IMR-90 (cell line): ENCODE data around the gene INF2. TPM values are rescaled to one million over a fixed set of nuclear protein-coding genes. Genes with fewer than 3 reads are reported as not detected.

ENCODE experiments used
- ATAC-seq: fragments of 200-7000 bp; cut with Tn5 transposase; 2 replicates; pipeline ENCODE4 v1.9.1; 2020; ENCODE audit warnings: low read depth, mild to moderate bottlenecking, moderate library complexity
- BruUV-seq: library from RNA; stranded (reverse); fragments of 400-500 nt; replicated peaks from 2 replicates; lab custom pipeline; 2021; lab: Mats Ljungman, UMichigan
- CTCF ChIA-PET: fragments of 300-600 bp; formaldehyde crosslinking; extraction: SDS; loops from one replicate; lab custom pipeline; 2021; ENCODE audit warnings: antibody characterized with exemption; lab: Yijun Ruan, JAX
- POLR2A ChIA-PET: fragments of 300-600 bp; sonication (Branson Sonifier 250); formaldehyde crosslinking; loops from one replicate; lab custom pipeline; 2022; ENCODE audit warnings: antibody characterized with exemption; ENCODE audit not compliant: unreplicated experiment; lab: Charles Lee
- DNase-seq: peaks from one replicate; pipeline ENCODE4 v3.0.0; 2013
- H2AFZ ChIP-seq: replicated peaks from 2 replicates; pipeline ENCODE3; 2013; ENCODE audit warnings: low read length, mild to moderate bottlenecking; ENCODE audit not compliant: poor library complexity
- H2AK5ac ChIP-seq: 2 replicates; pipeline ENCODE4 v1.6.1; 2013; ENCODE audit warnings: low read depth, low read length, inconsistent platforms
- H2AK9ac ChIP-seq: replicated peaks from 2 replicates; pipeline ENCODE3; 2013; ENCODE audit warnings: mild to moderate bottlenecking, low read depth, low read length, moderate library complexity; ENCODE audit not compliant: poor library complexity
- H2BK120ac ChIP-seq: 2 replicates; pipeline ENCODE4 v1.6.1; 2013; ENCODE audit warnings: low read depth, low read length, inconsistent platforms
- H2BK15ac ChIP-seq: 3 replicates; pipeline ENCODE4 v1.6.1; 2013; ENCODE audit warnings: low read depth, low read length, inconsistent platforms
- H2BK20ac ChIP-seq: 2 replicates; pipeline ENCODE4 v1.6.1; 2013; ENCODE audit warnings: low read depth, mild to moderate bottlenecking, inconsistent platforms, low read length, moderate library complexity
- H2BK5ac ChIP-seq: 2 replicates; pipeline ENCODE4 v1.6.1; 2013; ENCODE audit warnings: mild to moderate bottlenecking, low read depth, low read length, inconsistent platforms; ENCODE audit not compliant: poor library complexity, severe bottlenecking
- H3K14ac ChIP-seq: replicated peaks from 2 replicates; pipeline ENCODE4 v1.6.1; 2013; ENCODE audit warnings: low read depth, low read length, inconsistent platforms
- H3K18ac ChIP-seq: 2 replicates; pipeline ENCODE4 v1.6.1; 2013; ENCODE audit warnings: low read depth, low read length, control low read depth
- H3K23ac ChIP-seq: 2 replicates; pipeline ENCODE4 v1.6.1; 2013; ENCODE audit warnings: low read depth, low read length, inconsistent platforms
- H3K27ac ChIP-seq: 2 replicates; pipeline ENCODE4 v1.5.1; 2013; ENCODE audit warnings: mild to moderate bottlenecking, control low read depth, low read length; ENCODE audit not compliant: insufficient read depth
- H3K27me3 ChIP-seq: 2 replicates; pipeline ENCODE4 v1.6.1; 2013; ENCODE audit warnings: low read length; ENCODE audit not compliant: control insufficient read depth, insufficient read depth
- H3K36me3 ChIP-seq: 2 replicates; pipeline ENCODE4 v1.6.1; 2013; ENCODE audit warnings: low read length, mixed read lengths; ENCODE audit not compliant: control insufficient read depth, insufficient read depth
- H3K4ac ChIP-seq: 2 replicates; pipeline ENCODE4 v1.6.1; 2013; ENCODE audit warnings: low read depth, low read length, inconsistent platforms
- H3K4me1 ChIP-seq: 2 replicates; pipeline ENCODE4 v1.6.1; 2013; ENCODE audit warnings: low read length, mixed read lengths; ENCODE audit not compliant: control insufficient read depth, insufficient read depth
- H3K4me2 ChIP-seq: 2 replicates; pipeline ENCODE4 v1.6.1; 2013; ENCODE audit warnings: low read depth, mild to moderate bottlenecking, control low read depth, low read length, moderate library complexity
- H3K4me3 ChIP-seq: 2 replicates; pipeline ENCODE4 v1.5.1; 2013; ENCODE audit warnings: low read depth, mild to moderate bottlenecking, control low read depth, low read length, moderate library complexity; ENCODE audit not compliant: insufficient read depth
- H3K56ac ChIP-seq: 2 replicates; pipeline ENCODE4 v1.6.1; 2013; ENCODE audit warnings: low read length, inconsistent platforms; ENCODE audit not compliant: insufficient read depth; ENCODE audit errors: extremely low read depth
- H3K79me1 ChIP-seq, 2 experiments: 2 replicates each; pipeline ENCODE4 v1.6.1; 2013; ENCODE audit warnings: low read length in 2 of 2, inconsistent platforms in 1 of 2, low read depth in 1 of 2
- H3K9ac ChIP-seq: 2 replicates; pipeline ENCODE4 v1.6.1; 2013; ENCODE audit warnings: low read depth, low read length, control low read depth
- H3K9me1 ChIP-seq: 2 replicates; pipeline ENCODE4 v1.6.1; 2013; ENCODE audit warnings: low read length, inconsistent platforms; ENCODE audit not compliant: insufficient read depth
- H3K9me3 ChIP-seq: 2 replicates; pipeline ENCODE4 v1.6.1; 2013; ENCODE audit warnings: low read length; ENCODE audit not compliant: control insufficient read depth, insufficient read depth
- H4K20me1 ChIP-seq: 2 replicates; pipeline ENCODE4 v1.6.1; 2013; ENCODE audit warnings: low read length, inconsistent platforms; ENCODE audit not compliant: insufficient read depth
- H4K5ac ChIP-seq: 2 replicates; pipeline ENCODE4 v1.6.1; 2013; ENCODE audit warnings: mild to moderate bottlenecking, low read depth, low read length, control low read depth
- H4K8ac ChIP-seq, 2 experiments: 2 replicates each; pipeline ENCODE4 v1.6.1; 2013; ENCODE audit warnings: low read depth in 2 of 2, low read length in 2 of 2, control low read depth in 1 of 2, inconsistent platforms in 1 of 2
- H4K91ac ChIP-seq: 2 replicates; pipeline ENCODE4 v1.6.1; 2013; ENCODE audit warnings: low read depth, low read length, inconsistent platforms; ENCODE audit not compliant: insufficient read depth
- BHLHE40 ChIP-seq: fragments of 150-350 bp; IDR thresholded peaks from 2 replicates; pipeline ENCODE4 v1.6.1; 2016; ENCODE audit warnings: mild to moderate bottlenecking, low read depth, low read length
- CEBPB ChIP-seq: IDR thresholded peaks from 2 replicates; pipeline ENCODE4 v1.6.1; 2012; ENCODE audit warnings: low read depth, low read length, improper control_type of control experiment
- CHD1 ChIP-seq: IDR thresholded peaks from 2 replicates; pipeline ENCODE4 v1.6.1; 2012; ENCODE audit warnings: low read depth, low read length, improper control_type of control experiment
- FOS ChIP-seq: fragments of 150-350 bp; IDR thresholded peaks from 2 replicates; pipeline ENCODE4 v1.6.1; 2016; ENCODE audit warnings: low read depth, low read length
- MAFK ChIP-seq: IDR thresholded peaks from 2 replicates; pipeline ENCODE4 v1.6.1; 2012; ENCODE audit warnings: low read depth, low read length, improper control_type of control experiment
- MAZ ChIP-seq: IDR thresholded peaks from 2 replicates; pipeline ENCODE4 v1.6.1; 2012; ENCODE audit warnings: low read depth, mild to moderate bottlenecking, low read length, improper control_type of control experiment, moderate library complexity, borderline replicate concordance
- NFE2L2 ChIP-seq: fragments of 150-350 bp; IDR thresholded peaks from 2 replicates; pipeline ENCODE4 v1.6.1; 2016; ENCODE audit warnings: low read depth, mild to moderate bottlenecking, low read length
- RAD21 ChIP-seq: IDR thresholded peaks from 2 replicates; pipeline ENCODE4 v1.6.1; 2012; ENCODE audit warnings: low read length, improper control_type of control experiment
- RCOR1 ChIP-seq: IDR thresholded peaks from 2 replicates; pipeline ENCODE4 v1.6.1; 2012; ENCODE audit warnings: mild to moderate bottlenecking, low read length, improper control_type of control experiment; ENCODE audit not compliant: insufficient replicate concordance
- RFX5 ChIP-seq: IDR thresholded peaks from 2 replicates; pipeline ENCODE4 v1.8.0; 2012; ENCODE audit warnings: low read depth, mild to moderate bottlenecking, low read length, moderate library complexity
- WGBS, 2 experiments: methylation state at CpG; one replicate each; pipeline versions ENCODE4 v1.1.5 to v1.1.7; 2013; ENCODE audit warnings: missing lambda C conversion rate in 2 of 2; ENCODE audit not compliant: insufficient read length in 1 of 2; ENCODE audit errors: extremely low coverage in 2 of 2; 5-methylcytosine and 5-hydroxymethylcytosine counted together
- dilution Hi-C: fragments of 300-500 bp; cut with HindIII; formaldehyde crosslinking; loops from one replicate; pipeline ENCODE4 v1.14.3; 2018; ENCODE audit warnings: low sequenced_read_pairs; ENCODE audit not compliant: unreplicated experiment
- in situ Hi-C: fragments of 300-500 bp; cut with MboI; formaldehyde crosslinking; loops from 3 replicates; pipeline ENCODE4 v1.14.3; 2019; ENCODE audit warnings: low sequenced_read_pairs, inconsistent platforms, mixed read lengths
- intact Hi-C: fragments of 100-400 bp; cut with micrococcal nuclease; formaldehyde crosslinking; loops from 2 replicates; pipeline ENCODE4 v1.10.0; 2022
- polyA plus RNA-seq, 3 experiments: library from polyadenylated mRNA; depleted of rRNA; stranded (reverse); fragments of >200 nt; gene quantifications; 2 replicates each; pipeline ENCODE4 v1.2.3, GENCODE V29; 2012; ENCODE audit warnings: low replicate concordance in 1 of 3
- total RNA-seq: library from RNA; depleted of rRNA; stranded (reverse); fragments of >200 nt; gene quantifications from 2 replicates; pipeline ENCODE4 v1.2.3, GENCODE V29; 2012
- TF ChIP-seq, protein P1 (sequence below): fragments of 150-350 bp; IDR thresholded peaks from 2 replicates; pipeline ENCODE4 v1.6.1; 2016; ENCODE audit warnings: low read depth, mild to moderate bottlenecking, low read length, moderate library complexity, borderline replicate concordance
- TF ChIP-seq, protein P2 (sequence below): conservative IDR thresholded peaks from 2 replicates; pipeline ENCODE4 v1.5.1; 2012; ENCODE audit warnings: mild to moderate bottlenecking, low read depth, low read length, improper control_type of control experiment

The INF2 gene
- total and polyA plus RNA-seq, 2 of the 4 experiments (the other 2 are of a cell fraction): 16.8 to 62.1 TPM

DNA sequence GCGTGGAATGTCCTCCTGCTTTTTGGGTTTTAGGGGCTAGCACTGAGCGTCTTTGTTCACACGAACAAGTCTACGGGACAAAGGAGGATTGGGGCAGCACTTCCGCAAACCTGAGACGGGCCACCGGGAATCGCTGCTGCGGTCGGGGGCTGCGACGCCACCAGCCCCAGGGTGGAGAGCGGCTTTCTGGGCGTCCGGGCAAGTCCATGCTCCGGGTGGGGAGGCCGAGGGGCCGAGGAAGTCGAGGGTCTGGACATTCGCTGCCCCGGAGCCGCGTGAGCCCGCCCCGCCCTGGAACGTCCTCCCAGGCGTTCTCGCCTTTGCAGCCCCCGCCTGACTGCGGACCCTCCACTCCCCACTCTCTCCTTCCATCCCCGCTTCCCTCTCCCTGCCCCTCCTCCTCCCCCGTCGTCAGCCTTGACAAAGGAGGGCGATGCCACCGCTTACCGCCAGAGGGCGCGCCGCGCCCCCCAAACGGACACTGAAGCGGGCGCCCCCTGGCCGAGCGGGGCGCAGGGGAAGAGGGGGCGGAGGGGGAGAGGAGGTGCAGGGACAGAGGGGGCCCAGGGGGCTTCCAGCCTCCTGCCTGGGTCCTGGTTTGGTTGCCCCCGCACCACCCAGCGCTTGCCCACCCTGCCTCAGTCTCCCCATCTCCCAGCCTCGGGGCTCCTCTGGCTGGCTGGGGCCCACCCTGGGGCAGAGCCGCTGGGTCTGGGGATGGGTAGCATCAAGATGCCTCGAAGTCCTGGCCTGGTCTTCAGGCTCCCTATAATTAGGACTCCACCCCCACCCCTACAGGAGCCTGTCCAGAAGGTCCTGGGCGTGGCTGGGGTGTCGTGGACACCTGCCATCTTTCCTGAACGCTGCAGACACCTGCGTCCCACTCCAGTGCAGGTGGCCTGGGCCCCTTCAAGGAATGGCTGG, 39.1 kb upstream of the INF2 start:
- Histone ChIP-seq H4K5ac (peak overlapping the region; percentile 6), H2BK20ac (no peak overlapping the region), H3K27me3 (peaks cover 9% of the 10 kb centered on the region), H3K23ac (no peak overlapping the region), H3K9ac (peak overlapping the region; percentile 54), H2BK15ac (peak overlapping the region; percentile 1; the same call in 1 of the 3 replicates), H4K20me1 (no peaks in the 10 kb centered on the region), H2BK5ac (peak overlapping the region; percentile 1), H3K4me2 (peak overlapping the region; percentile 94), H4K8ac (peak overlapping the region; percentile 37 to 92; a peak in 2 of 4 replicates), H4K91ac (no peak overlapping the region; the same call in 1 of the 2 replicates), H2AFZ (peak overlapping the region; percentile 98), H2BK120ac (peak overlapping the region; percentile 33; the same call in 1 of the 2 replicates), H3K4me3 (peak overlapping the region; percentile 41), H3K4ac (peak overlapping the region; percentile 30), H3K36me3 (no peaks in the 10 kb centered on the region), H3K56ac (0 out of 2 replicates have a peak overlapping the region, but pooled peaks have one; percentile 2), H3K27ac (peak overlapping the region; percentile 1; the same call in 1 of the 2 replicates), H3K4me1 (0 out of 2 replicates have a peak, but pooled peaks cover 2% of the 10 kb centered on the region), H3K9me1 (no peaks in the 10 kb centered on the region), H2AK9ac (peak overlapping the region; percentile 85), H3K18ac (peak overlapping the region; percentile 50; the same call in 1 of the 2 replicates), H3K14ac (0 out of 2 replicates have a peak overlapping the region, but pooled peaks have one; percentile 10), H2AK5ac (peak overlapping the region; percentile 24), H3K9me3 (peaks cover 19% of the 10 kb centered on the region), H3K79me1 (no peaks in the 10 kb centered on the region)
- ChIA-PET POLR2A (no interaction called here), CTCF (no interaction called here)
- in situ Hi-C loops (no loop called here), intact Hi-C loops (loop anchor here (1.0 to 5.0 kb wide), 3 partner anchors 37 to 72 kb away; partner anchors contain the start of genes ADSS1 and INF2), dilution Hi-C loops (no loop called here)
- peak; percentile 99 for ATAC-seq
- no TSS peak for BruUV-seq
- 7% methylated on average over 17 of the region's 56 CpGs; no CpG with 5 or more reads in 1 of the 2 experiments for WGBS, 2 experiments
- peak; percentile 31 for DNase-seq
- TF ChIP-seq BHLHE40 (no peak), MAFK (no peak), RFX5 (no peak), CHD1 (no peak), NFE2L2 (no peak), RAD21 (peak; percentile 87), RCOR1 (no peak), CEBPB (no peak), MAZ (peak; percentile 89), FOS (no peak)
- TF ChIP-seq, protein P1, sequence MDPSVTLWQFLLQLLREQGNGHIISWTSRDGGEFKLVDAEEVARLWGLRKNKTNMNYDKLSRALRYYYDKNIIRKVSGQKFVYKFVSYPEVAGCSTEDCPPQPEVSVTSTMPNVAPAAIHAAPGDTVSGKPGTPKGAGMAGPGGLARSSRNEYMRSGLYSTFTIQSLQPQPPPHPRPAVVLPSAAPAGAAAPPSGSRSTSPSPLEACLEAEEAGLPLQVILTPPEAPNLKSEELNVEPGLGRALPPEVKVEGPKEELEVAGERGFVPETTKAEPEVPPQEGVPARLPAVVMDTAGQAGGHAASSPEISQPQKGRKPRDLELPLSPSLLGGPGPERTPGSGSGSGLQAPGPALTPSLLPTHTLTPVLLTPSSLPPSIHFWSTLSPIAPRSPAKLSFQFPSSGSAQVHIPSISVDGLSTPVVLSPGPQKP: no peak
- TF ChIP-seq, protein P2, sequence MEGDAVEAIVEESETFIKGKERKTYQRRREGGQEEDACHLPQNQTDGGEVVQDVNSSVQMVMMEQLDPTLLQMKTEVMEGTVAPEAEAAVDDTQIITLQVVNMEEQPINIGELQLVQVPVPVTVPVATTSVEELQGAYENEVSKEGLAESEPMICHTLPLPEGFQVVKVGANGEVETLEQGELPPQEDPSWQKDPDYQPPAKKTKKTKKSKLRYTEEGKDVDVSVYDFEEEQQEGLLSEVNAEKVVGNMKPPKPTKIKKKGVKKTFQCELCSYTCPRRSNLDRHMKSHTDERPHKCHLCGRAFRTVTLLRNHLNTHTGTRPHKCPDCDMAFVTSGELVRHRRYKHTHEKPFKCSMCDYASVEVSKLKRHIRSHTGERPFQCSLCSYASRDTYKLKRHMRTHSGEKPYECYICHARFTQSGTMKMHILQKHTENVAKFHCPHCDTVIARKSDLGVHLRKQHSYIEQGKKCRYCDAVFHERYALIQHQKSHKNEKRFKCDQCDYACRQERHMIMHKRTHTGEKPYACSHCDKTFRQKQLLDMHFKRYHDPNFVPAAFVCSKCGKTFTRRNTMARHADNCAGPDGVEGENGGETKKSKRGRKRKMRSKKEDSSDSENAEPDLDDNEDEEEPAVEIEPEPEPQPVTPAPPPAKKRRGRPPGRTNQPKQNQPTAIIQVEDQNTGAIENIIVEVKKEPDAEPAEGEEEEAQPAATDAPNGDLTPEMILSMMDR: peak; percentile 98
